ENCODE data around the gene MYADM. TPM values are rescaled to one million over a fixed set of nuclear protein-coding genes. Genes with fewer than 3 reads are reported as not detected.

Gene MYADM
- polyA plus RNA-seq, 6 donors from 2014 or later = 13.8 to 56.4 (median 34.9) TPM

DNA sequence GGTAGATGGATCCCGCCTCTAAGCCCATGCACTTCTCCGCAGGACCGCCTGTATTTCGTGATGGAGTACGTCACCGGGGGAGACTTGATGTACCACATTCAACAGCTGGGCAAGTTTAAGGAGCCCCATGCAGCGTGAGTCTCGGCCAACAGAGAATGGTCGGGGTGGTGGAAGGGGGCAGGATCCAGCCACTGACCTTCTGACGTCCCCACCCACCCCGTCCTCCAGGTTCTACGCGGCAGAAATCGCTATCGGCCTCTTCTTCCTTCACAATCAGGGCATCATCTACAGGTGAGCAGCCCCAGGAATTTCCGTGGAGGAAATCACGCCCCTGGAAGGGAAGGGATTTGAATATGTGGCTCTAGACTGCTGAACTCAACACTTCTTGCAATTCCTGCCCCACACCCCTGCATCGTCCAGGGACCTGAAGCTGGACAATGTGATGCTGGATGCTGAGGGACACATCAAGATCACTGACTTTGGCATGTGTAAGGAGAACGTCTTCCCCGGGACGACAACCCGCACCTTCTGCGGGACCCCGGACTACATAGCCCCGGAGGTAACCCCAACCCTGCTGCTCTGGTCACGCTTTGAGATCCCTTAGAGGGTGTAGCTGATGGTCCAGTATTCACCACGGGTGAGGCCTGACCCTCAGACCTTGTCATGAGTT is 32.6 kb downstream of the MYADM start:
- H3K4me3 Mint-ChIP-seq = no peak overlapping the region
- H3K9me3 Mint-ChIP-seq = peaks cover 0 to 6% (median 4%) of the 10 kb centered on the region in 7 donors

DNA sequence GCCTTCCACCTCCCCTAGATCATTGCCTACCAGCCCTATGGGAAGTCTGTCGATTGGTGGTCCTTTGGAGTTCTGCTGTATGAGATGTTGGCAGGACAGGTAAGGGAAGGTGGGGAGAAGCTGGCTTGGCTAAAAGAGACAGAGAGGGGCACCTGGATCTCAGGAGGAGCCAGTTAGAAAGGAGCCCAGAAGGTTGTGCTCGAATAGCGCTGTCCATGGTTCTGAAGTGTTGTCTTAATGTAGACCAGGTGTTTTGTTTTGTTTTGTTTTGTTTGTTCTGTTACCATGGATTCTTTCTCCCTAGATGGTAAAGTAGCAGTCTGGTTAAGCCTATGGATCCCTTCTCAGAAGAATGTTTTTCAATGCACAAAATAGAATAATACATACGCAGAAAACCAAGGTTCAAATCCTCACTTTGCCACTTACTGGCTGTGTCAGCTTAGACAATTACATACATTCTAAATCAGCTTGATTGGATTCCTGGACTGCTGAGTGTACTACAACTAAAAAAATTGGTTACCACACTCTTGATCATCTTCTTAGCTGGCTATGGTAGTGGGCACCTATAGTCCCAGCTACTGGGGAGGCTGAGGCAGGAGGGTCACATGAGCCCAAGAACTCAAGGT is 35.5 kb downstream of the MYADM start:
- ATAC-seq (ENCODE audit: low read depth in 2 of 2) (peak in 1 of 2 donors; percentile 22), DNase-seq (no peak)
- peaks cover 24 to 28% (median 25%) of the 10 kb centered on the region in 3 donors for H3K4me1 Mint-ChIP-seq
- peak overlapping the region in 1 of 6 donors; percentile 62 for H3K27ac Mint-ChIP-seq
- no peak overlapping the region for H3K4me3 Mint-ChIP-seq
- peaks cover 0 to 10% (median 3%) of the 10 kb centered on the region in 7 donors for H3K9me3 Mint-ChIP-seq
- peaks cover 62 to 75% (median 72%) of the 10 kb centered on the region in 3 donors for H3K27me3 Mint-ChIP-seq
- peaks cover 4 to 28% of the 10 kb centered on the region in 2 donors for H3K36me3 Mint-ChIP-seq

More for the DNA sequence above, 32.6 kb downstream of the MYADM start:
- no peak for DNase-seq
- Mint-ChIP-seq H3K4me1 (peaks cover 6 to 11% (median 7%) of the 10 kb centered on the region in 3 donors), H3K36me3 (peaks cover 4 to 9% of the 10 kb centered on the region in 2 donors), H3K27ac (no peak overlapping the region), H3K27me3 (peaks cover 51 to 69% (median 63%) of the 10 kb centered on the region in 3 donors)
- ATAC-seq (ENCODE audit: low read depth in 2 of 2) = no peak

DNA sequence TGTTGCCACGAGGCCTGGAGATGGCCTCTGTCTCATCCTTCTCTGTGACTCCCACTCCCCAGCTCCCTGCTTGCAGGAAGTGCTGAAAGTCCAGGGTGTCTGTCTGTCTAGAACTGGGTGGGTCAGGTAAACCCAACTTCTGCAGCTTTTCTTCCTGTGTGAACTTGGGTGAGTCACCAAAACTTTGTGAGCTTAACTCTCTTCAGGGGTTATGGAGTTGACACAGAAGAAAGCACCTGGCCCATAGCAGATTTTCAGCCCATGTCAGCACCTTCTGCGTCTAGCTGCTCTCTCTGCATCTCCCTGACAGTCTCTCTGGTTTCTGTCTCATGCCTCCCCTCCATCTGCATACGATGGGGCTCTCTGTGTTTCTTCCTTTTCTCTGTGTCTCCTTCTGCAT is 37.2 kb downstream of the MYADM start:
- Mint-ChIP-seq H3K4me1 (peaks cover 32 to 37% (median 32%) of the 10 kb centered on the region in 3 donors), H3K27me3 (peaks cover 62 to 73% (median 72%) of the 10 kb centered on the region in 3 donors), H3K36me3 (peaks cover 0 to 40% of the 10 kb centered on the region in 2 donors), H3K9me3 (peaks cover 0 to 10% (median 5%) of the 10 kb centered on the region in 7 donors), H3K27ac (no peak overlapping the region), H3K4me3 (no peak overlapping the region)
- DNase-seq = no peak
- ATAC-seq (ENCODE audit: low read depth in 2 of 2) = no peak

GRCh38 chr19:53905787-53906186 is 38.1 kb downstream of the MYADM start:
- peaks cover 2 to 10% (median 5%) of the 10 kb centered on the region in 7 donors for H3K9me3 Mint-ChIP-seq
- ATAC-seq (ENCODE audit: low read depth in 2 of 2) = no peak
- no peak overlapping the region for H3K4me3 Mint-ChIP-seq
- no peak for DNase-seq
- peaks cover 35 to 45% (median 36%) of the 10 kb centered on the region in 3 donors for H3K4me1 Mint-ChIP-seq
- peaks cover 0 to 49% of the 10 kb centered on the region in 2 donors for H3K36me3 Mint-ChIP-seq
- no peak overlapping the region for H3K27ac Mint-ChIP-seq
- H3K27me3 Mint-ChIP-seq = peaks cover 62 to 80% (median 73%) of the 10 kb centered on the region in 3 donors

DNA sequence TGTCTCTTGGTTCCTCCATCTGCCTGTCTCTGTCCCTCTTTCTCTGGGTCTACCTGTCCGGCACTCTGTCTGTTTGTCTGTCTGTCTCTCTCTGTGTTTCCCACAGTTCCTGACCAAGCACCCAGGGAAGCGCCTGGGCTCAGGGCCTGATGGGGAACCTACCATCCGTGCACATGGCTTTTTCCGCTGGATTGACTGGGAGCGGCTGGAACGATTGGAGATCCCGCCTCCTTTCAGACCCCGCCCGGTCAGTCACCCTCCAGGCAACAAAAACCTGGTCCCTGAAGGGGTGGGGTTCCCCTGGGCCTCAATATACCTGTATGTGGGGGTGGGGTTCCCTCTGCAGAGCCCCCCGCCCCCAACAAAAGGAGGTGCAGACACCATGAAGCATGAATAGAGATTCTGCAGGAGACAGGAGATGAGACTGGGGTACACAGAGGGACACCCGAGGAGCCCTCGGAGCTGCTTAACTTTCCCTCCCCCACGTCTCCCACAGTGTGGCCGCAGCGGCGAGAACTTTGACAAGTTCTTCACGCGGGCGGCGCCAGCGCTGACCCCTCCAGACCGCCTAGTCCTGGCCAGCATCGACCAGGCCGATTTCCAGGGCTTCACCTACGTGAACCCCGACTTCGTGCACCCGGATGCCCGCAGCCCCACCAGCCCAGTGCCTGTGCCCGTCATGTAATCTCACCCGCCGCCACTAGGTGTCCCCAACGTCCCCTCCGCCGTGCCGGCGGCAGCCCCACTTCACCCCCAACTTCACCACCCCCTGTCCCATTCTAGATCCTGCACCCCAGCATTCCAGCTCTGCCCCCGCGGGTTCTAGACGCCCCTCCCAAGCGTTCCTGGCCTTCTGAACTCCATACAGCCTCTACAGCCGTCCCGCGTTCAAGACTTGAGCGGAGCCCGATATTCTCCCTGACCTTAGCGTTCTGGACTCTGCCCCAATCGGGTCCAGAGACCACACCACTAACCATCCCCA is 38.8 kb downstream of the MYADM start:
- Mint-ChIP-seq H3K4me3 (peak overlapping the region in 2 of 8 donors; percentile 6 to 74), H3K4me1 (peaks cover 35 to 45% (median 37%) of the 10 kb centered on the region in 3 donors), H3K9me3 (peaks cover 4 to 10% (median 5%) of the 10 kb centered on the region in 7 donors), H3K27me3 (peaks cover 63 to 87% (median 74%) of the 10 kb centered on the region in 3 donors), H3K27ac (no peak overlapping the region), H3K36me3 (peaks cover 0 to 54% of the 10 kb centered on the region in 2 donors)
- DNase-seq (peak; percentile 58), ATAC-seq (ENCODE audit: low read depth in 2 of 2) (peak; percentile 66 to 73)

DNA sequence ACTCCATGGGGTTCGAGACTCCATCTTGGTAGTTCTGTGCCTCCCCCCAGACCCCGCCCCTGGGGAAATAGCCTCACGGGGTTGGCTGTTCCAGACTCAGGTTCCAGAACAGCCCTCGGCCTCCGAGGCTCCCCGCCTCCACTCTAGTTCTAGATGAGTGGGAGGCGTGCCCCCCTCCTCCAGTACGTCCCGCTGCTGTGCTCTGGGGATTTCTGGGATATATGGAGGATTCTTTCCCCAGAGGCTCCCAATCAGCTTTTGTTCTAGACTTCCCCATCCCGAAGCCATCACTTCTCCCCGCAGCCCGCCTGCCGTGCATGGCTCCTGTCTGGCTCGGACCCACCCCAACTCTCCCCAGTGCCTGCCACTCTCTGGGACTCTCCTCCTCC is 39.5 kb downstream of the MYADM start:
- no peak for ATAC-seq (ENCODE audit: low read depth in 2 of 2)
- Mint-ChIP-seq H3K9me3 (peaks cover 3 to 10% (median 5%) of the 10 kb centered on the region in 7 donors), H3K36me3 (peaks cover 0 to 56% of the 10 kb centered on the region in 2 donors), H3K27ac (no peak overlapping the region), H3K4me1 (peaks cover 35 to 45% (median 37%) of the 10 kb centered on the region in 3 donors), H3K27me3 (peaks cover 66 to 90% (median 81%) of the 10 kb centered on the region in 3 donors), H3K4me3 (peak overlapping the region in 6 of 8 donors; percentile 32 to 85 (median 68))
- no peak for DNase-seq

GRCh38 chr19:53907690-53908089 is 40.0 kb downstream of the MYADM start:
- no peak for DNase-seq

GRCh38 chr19:53908106-53908934 is 40.6 kb downstream of the MYADM start:
- Mint-ChIP-seq H3K36me3 (peaks cover 0 to 56% of the 10 kb centered on the region in 2 donors), H3K9me3 (peaks cover 3 to 8% (median 5%) of the 10 kb centered on the region in 7 donors), H3K4me1 (peaks cover 35 to 45% (median 37%) of the 10 kb centered on the region in 3 donors), H3K27me3 (peaks cover 72 to 92% (median 88%) of the 10 kb centered on the region in 3 donors), H3K4me3 (peak overlapping the region; percentile 49 to 83 (median 73)), H3K27ac (peak overlapping the region in 1 of 6 donors; percentile 93)
- peak; percentile 24 for DNase-seq
- ATAC-seq (ENCODE audit: low read depth in 2 of 2) = peak; percentile 66 to 69

More at GRCh38 chr19:53907690-53908089, 40.0 kb downstream of the MYADM start:
- Mint-ChIP-seq H3K4me3 (peak overlapping the region in 7 of 8 donors; percentile 32 to 83 (median 70)), H3K4me1 (peaks cover 35 to 45% (median 37%) of the 10 kb centered on the region in 3 donors), H3K27me3 (peaks cover 69 to 89% (median 86%) of the 10 kb centered on the region in 3 donors), H3K27ac (no peak overlapping the region), H3K36me3 (peaks cover 0 to 56% of the 10 kb centered on the region in 2 donors), H3K9me3 (peaks cover 3 to 8% (median 5%) of the 10 kb centered on the region in 7 donors)
- no peak for ATAC-seq (ENCODE audit: low read depth in 2 of 2)

GRCh38 chr19:53908935-53909415 is 41.3 kb downstream of the MYADM start, which contains the start of gene CACNG7:
TSS of gene CACNG7 (plus strand) at chr19:53909278. CDS start at chr19:53912832, 3,554 bp downstream.
- H3K27ac Mint-ChIP-seq = peak within 1 kb of the TSS in 2 of 6 donors; percentile 68 to 93
- DNase-seq (no peak), ATAC-seq (ENCODE audit: low read depth in 2 of 2) (no peak)
- peaks cover 3 to 8% (median 5%) of the 10 kb centered on the region in 7 donors for H3K9me3 Mint-ChIP-seq
- H3K4me1 Mint-ChIP-seq = peaks cover 35 to 45% (median 37%) of the 10 kb centered on the region in 3 donors
- H3K4me3 Mint-ChIP-seq = peak within 1 kb of the TSS in 7 of 8 donors; percentile 49 to 83 (median 70)
- peaks cover 76 to 97% (median 86%) of the 10 kb centered on the region in 3 donors for H3K27me3 Mint-ChIP-seq
- H3K36me3 Mint-ChIP-seq = peaks cover 0 to 56% of the 10 kb centered on the region in 2 donors

GRCh38 chr19:53909471-53910169 is 41.9 kb downstream of the MYADM start:
- Mint-ChIP-seq H3K4me1 (peaks cover 35 to 45% (median 37%) of the 10 kb centered on the region in 3 donors), H3K9me3 (peaks cover 0 to 8% (median 5%) of the 10 kb centered on the region in 7 donors), H3K4me3 (peak overlapping the region in 2 of 8 donors; percentile 55 to 65), H3K27me3 (peaks cover 70 to 97% (median 82%) of the 10 kb centered on the region in 3 donors), H3K27ac (peak overlapping the region in 1 of 6 donors; percentile 68), H3K36me3 (peaks cover 0 to 58% of the 10 kb centered on the region in 2 donors)
- ATAC-seq (ENCODE audit: low read depth in 2 of 2) (no peak), DNase-seq (no peak)

DNA sequence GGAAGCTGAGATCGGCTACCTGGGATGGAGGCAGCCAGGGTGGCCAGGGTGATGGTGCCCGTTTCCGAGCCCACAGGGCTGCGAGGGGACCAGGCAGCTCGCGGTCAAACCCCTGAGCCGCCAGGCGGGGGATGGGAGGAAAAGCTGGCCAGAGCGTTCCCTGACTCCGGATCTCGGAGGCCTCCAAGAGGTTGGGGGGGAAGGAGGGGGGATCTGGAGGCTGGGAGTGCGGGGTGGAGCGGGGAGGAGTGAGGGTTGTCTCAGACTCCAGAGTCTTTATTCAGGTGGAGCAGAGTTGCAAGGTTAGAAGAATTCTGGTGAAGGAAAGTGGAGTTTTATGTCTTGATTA is 42.5 kb downstream of the MYADM start:
- Mint-ChIP-seq H3K4me1 (peaks cover 35 to 45% (median 37%) of the 10 kb centered on the region in 3 donors), H3K27ac (peak overlapping the region in 1 of 6 donors; percentile 68), H3K4me3 (peak overlapping the region in 3 of 8 donors; percentile 35 to 65 (median 55)), H3K9me3 (peaks cover 0 to 12% (median 9%) of the 10 kb centered on the region in 7 donors), H3K36me3 (peaks cover 0 to 64% of the 10 kb centered on the region in 2 donors), H3K27me3 (peaks cover 70 to 97% (median 82%) of the 10 kb centered on the region in 3 donors)
- no peak for ATAC-seq (ENCODE audit: low read depth in 2 of 2)
- no peak for DNase-seq
